SK-N-SH treated with all-trans-retinoic acid at 6 μM for 48 hours (cell line): Measurements from ENCODE around the gene SMPDL3B.

ENCODE experiments used
- ATAC-seq: fragments of 200-7000 bp; cut with Tn5 transposase; 3 replicates; pipeline ENCODE4 v1.9.1; 2020; ENCODE audit warnings: mild to moderate bottlenecking, moderate library complexity
- ARNTL ChIP-seq: fragments of 450-650 bp; formaldehyde crosslinking; IDR thresholded peaks from 2 replicates; pipeline ENCODE4 v1.5.0; 2020; ENCODE audit warnings: low read depth, mild to moderate bottlenecking, moderate library complexity, borderline replicate concordance
- BACH2 ChIP-seq: fragments of 250-450 bp; sonication (Bioruptor Pico); IDR thresholded peaks from 2 replicates; pipeline ENCODE4 v1.9.0; 2021; ENCODE audit warnings: mild to moderate bottlenecking, borderline replicate concordance
- ESRRG ChIP-seq: fragments of 250-450 bp; sonication (Bioruptor Pico); IDR thresholded peaks from 2 replicates; pipeline ENCODE4 v1.6.1; 2021; ENCODE audit warnings: mild to moderate bottlenecking
- GLIS3 ChIP-seq: fragments of 250-450 bp; sonication (Bioruptor Pico); IDR thresholded peaks from 2 replicates; pipeline ENCODE4 v1.5.0; 2020; ENCODE audit warnings: mild to moderate bottlenecking, moderate library complexity
- ISL1 ChIP-seq: fragments of 250-450 bp; sonication (Bioruptor Pico); IDR thresholded peaks from 2 replicates; pipeline ENCODE4 v2.1.2; 2022; ENCODE audit warnings: mild to moderate bottlenecking, moderate library complexity
- OSR1 ChIP-seq: fragments of 250-450 bp; sonication (Bioruptor Pico); IDR thresholded peaks from 2 replicates; pipeline ENCODE4 v1.8.0; 2022; ENCODE audit warnings: moderate library complexity, mild to moderate bottlenecking, inconsistent platforms
- PPARA ChIP-seq: fragments of 250-450 bp; sonication (Bioruptor Pico); IDR thresholded peaks from 2 replicates; pipeline ENCODE4 v1.5.0; 2020; ENCODE audit warnings: mild to moderate bottlenecking, borderline replicate concordance
- SNAI2 ChIP-seq: fragments of 250-450 bp; sonication (Bioruptor Pico); IDR thresholded peaks from 2 replicates; pipeline ENCODE4 v1.5.0; 2020; ENCODE audit warnings: mild to moderate bottlenecking, moderate library complexity
- TCF4 ChIP-seq: fragments of 250-450 bp; sonication (Bioruptor Pico); IDR thresholded peaks from 2 replicates; pipeline ENCODE4 v1.8.0; 2021; ENCODE audit warnings: mild to moderate bottlenecking, moderate library complexity, borderline replicate concordance
- TOX ChIP-seq: fragments of 250-450 bp; sonication (Bioruptor Pico); IDR thresholded peaks from 2 replicates; pipeline ENCODE4 v1.8.0; 2021; ENCODE audit warnings: mild to moderate bottlenecking, moderate library complexity, borderline replicate concordance
- ZC3H10 ChIP-seq: fragments of 250-450 bp; sonication (Bioruptor Pico); IDR thresholded peaks from 2 replicates; pipeline ENCODE4 v1.5.1; 2021; ENCODE audit warnings: mild to moderate bottlenecking, moderate library complexity
- ZFP30 ChIP-seq: fragments of 450-650 bp; formaldehyde crosslinking; IDR thresholded peaks from 2 replicates; pipeline ENCODE4 v1.5.0; 2022; ENCODE audit warnings: mild to moderate bottlenecking, moderate library complexity
- ZNF565 ChIP-seq: fragments of 450-650 bp; formaldehyde crosslinking; conservative IDR thresholded peaks from 2 replicates; pipeline ENCODE4 v1.5.0; 2020; ENCODE audit warnings: low read depth, mild to moderate bottlenecking, moderate library complexity
- ZNF8 ChIP-seq: fragments of 450-650 bp; formaldehyde crosslinking; IDR thresholded peaks from 2 replicates; pipeline ENCODE4 v1.5.0; 2020; ENCODE audit warnings: mild to moderate bottlenecking, moderate library complexity
- TF ChIP-seq, protein P1 (sequence below): fragments of 250-450 bp; sonication (Bioruptor Pico); IDR thresholded peaks from 2 replicates; pipeline ENCODE4 v1.8.0; 2020; ENCODE audit warnings: mild to moderate bottlenecking, moderate library complexity, borderline replicate concordance
- TF ChIP-seq, protein P2 (sequence below): fragments of 250-450 bp; sonication (Bioruptor Pico); IDR thresholded peaks from 2 replicates; pipeline ENCODE4 v1.5.0; 2020; ENCODE audit warnings: mild to moderate bottlenecking, moderate library complexity
- TF ChIP-seq, protein P3 (sequence below): fragments of 250-450 bp; sonication (Bioruptor Pico); IDR thresholded peaks from 2 replicates; pipeline ENCODE4 v1.5.1; 2020; ENCODE audit warnings: low read depth, mild to moderate bottlenecking, moderate library complexity
- TF ChIP-seq, protein P4 (sequence below): fragments of 250-450 bp; sonication (Bioruptor Pico); IDR thresholded peaks from 2 replicates; pipeline ENCODE4 v1.5.1; 2021; ENCODE audit warnings: mild to moderate bottlenecking, moderate library complexity

The SMPDL3B gene

DNA sequence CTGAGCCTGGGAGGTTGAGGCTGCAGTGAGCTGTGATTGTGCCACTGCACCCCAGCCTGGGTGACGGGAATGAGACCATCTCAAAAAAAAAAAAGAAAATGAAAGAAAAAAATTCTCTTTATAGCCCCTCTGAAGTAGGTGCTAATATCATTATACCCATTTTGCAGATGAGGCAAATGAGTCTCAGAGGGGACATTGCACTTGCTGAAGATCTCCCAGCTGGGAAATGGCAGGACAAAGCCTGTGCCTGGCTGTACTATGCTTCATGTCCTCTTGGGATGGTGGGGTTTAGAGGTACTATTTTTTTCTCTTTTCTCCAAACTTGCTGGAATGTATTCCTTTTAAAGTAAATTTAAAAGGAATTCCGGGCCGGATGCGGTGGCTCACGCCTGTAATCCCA is 1.6 kb downstream of the SMPDL3B start (continued):
- TF ChIP-seq, protein P1, sequence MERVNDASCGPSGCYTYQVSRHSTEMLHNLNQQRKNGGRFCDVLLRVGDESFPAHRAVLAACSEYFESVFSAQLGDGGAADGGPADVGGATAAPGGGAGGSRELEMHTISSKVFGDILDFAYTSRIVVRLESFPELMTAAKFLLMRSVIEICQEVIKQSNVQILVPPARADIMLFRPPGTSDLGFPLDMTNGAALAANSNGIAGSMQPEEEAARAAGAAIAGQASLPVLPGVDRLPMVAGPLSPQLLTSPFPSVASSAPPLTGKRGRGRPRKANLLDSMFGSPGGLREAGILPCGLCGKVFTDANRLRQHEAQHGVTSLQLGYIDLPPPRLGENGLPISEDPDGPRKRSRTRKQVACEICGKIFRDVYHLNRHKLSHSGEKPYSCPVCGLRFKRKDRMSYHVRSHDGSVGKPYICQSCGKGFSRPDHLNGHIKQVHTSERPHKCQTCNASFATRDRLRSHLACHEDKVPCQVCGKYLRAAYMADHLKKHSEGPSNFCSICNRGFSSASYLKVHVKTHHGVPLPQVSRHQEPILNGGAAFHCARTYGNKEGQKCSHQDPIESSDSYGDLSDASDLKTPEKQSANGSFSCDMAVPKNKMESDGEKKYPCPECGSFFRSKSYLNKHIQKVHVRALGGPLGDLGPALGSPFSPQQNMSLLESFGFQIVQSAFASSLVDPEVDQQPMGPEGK (CRISPR knock-in tag), result no peak
- TF ChIP-seq BACH2 (CRISPR knock-in tag), result no peak
- TF ChIP-seq, protein P2, sequence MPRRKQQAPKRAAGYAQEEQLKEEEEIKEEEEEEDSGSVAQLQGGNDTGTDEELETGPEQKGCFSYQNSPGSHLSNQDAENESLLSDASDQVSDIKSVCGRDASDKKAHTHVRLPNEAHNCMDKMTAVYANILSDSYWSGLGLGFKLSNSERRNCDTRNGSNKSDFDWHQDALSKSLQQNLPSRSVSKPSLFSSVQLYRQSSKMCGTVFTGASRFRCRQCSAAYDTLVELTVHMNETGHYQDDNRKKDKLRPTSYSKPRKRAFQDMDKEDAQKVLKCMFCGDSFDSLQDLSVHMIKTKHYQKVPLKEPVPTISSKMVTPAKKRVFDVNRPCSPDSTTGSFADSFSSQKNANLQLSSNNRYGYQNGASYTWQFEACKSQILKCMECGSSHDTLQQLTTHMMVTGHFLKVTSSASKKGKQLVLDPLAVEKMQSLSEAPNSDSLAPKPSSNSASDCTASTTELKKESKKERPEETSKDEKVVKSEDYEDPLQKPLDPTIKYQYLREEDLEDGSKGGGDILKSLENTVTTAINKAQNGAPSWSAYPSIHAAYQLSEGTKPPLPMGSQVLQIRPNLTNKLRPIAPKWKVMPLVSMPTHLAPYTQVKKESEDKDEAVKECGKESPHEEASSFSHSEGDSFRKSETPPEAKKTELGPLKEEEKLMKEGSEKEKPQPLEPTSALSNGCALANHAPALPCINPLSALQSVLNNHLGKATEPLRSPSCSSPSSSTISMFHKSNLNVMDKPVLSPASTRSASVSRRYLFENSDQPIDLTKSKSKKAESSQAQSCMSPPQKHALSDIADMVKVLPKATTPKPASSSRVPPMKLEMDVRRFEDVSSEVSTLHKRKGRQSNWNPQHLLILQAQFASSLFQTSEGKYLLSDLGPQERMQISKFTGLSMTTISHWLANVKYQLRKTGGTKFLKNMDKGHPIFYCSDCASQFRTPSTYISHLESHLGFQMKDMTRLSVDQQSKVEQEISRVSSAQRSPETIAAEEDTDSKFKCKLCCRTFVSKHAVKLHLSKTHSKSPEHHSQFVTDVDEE (CRISPR knock-in tag), result no peak
- no peak for TF ChIP-seq ZNF8 (CRISPR knock-in tag)

DNA sequence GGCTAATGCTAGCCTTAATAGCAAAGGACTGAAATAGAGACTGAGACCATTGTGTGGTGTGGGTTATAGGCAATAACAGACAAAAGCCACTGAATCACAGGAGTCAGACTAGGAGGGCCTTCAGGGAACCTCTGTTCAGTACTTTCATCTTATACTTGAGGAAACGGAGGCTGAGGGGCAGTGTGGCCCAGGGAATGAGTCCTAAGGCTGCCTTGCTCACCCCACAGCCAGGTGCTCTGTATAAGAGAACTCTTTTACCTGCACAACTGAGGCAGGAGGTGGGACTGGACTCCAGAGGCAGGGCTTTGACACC is 2.7 kb downstream of the SMPDL3B start:
- ATAC-seq, result no peak
- TF ChIP-seq PPARA, result no peak
- no peak for TF ChIP-seq ARNTL (CRISPR knock-in tag)
- TF ChIP-seq GLIS3 (CRISPR knock-in tag), result no peak
- TF ChIP-seq TOX, result no peak
- no peak for TF ChIP-seq BACH2 (CRISPR knock-in tag)
- TF ChIP-seq, protein P1 (CRISPR knock-in tag), result no peak
- TF ChIP-seq ZNF8 (CRISPR knock-in tag), result no peak
- TF ChIP-seq, protein P3, sequence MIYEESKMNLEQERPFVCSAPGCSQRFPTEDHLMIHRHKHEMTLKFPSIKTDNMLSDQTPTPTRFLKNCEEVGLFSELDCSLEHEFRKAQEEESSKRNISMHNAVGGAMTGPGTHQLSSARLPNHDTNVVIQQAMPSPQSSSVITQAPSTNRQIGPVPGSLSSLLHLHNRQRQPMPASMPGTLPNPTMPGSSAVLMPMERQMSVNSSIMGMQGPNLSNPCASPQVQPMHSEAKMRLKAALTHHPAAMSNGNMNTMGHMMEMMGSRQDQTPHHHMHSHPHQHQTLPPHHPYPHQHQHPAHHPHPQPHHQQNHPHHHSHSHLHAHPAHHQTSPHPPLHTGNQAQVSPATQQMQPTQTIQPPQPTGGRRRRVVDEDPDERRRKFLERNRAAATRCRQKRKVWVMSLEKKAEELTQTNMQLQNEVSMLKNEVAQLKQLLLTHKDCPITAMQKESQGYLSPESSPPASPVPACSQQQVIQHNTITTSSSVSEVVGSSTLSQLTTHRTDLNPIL, result no peak
- no peak for TF ChIP-seq ESRRG (CRISPR knock-in tag)
- no peak for TF ChIP-seq ZFP30 (CRISPR knock-in tag)
- no peak for TF ChIP-seq ZNF565 (CRISPR knock-in tag)
- no peak for TF ChIP-seq OSR1 (CRISPR knock-in tag)
- no peak for TF ChIP-seq ZC3H10 (CRISPR knock-in tag)
- TF ChIP-seq, protein P4, sequence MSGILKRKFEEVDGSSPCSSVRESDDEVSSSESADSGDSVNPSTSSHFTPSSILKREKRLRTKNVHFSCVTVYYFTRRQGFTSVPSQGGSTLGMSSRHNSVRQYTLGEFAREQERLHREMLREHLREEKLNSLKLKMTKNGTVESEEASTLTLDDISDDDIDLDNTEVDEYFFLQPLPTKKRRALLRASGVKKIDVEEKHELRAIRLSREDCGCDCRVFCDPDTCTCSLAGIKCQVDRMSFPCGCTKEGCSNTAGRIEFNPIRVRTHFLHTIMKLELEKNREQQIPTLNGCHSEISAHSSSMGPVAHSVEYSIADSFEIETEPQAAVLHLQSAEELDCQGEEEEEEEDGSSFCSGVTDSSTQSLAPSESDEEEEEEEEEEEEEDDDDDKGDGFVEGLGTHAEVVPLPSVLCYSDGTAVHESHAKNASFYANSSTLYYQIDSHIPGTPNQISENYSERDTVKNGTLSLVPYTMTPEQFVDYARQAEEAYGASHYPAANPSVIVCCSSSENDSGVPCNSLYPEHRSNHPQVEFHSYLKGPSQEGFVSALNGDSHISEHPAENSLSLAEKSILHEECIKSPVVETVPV, result no peak
- TF ChIP-seq SNAI2 (CRISPR knock-in tag), result no peak
- no peak for TF ChIP-seq ISL1 (CRISPR knock-in tag)
- TF ChIP-seq TCF4 (CRISPR knock-in tag), result no peak
- TF ChIP-seq, all 23 proteins: peak for 0

DNA sequence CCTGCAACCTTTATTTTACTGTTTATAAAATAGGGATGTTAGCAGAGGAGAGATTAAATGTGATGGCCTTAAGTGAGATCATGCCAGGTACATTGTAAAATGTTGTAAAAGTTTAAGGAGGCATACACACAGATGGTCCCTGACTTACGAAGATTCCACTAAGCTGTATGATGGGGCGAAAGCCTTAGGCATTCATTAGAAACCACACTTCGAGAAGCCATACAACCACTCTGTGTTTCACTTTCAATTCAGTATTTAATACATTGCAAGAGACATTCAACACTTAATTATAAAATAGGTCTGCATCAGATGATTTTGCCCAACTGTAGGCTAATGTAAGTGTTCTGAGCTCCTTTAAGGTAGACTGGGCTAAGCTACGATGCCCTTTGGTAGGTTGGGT is 3.7 kb downstream of the SMPDL3B start:
- no peak for ATAC-seq

More for the DNA sequence above, 3.7 kb downstream of the SMPDL3B start:
- TF ChIP-seq ZNF565 (CRISPR knock-in tag) (no peak), OSR1 (CRISPR knock-in tag) (no peak), ZFP30 (CRISPR knock-in tag) (no peak), BACH2 (CRISPR knock-in tag) (no peak), TCF4 (CRISPR knock-in tag) (no peak), ZNF8 (CRISPR knock-in tag) (no peak), ZC3H10 (CRISPR knock-in tag) (no peak), ARNTL (CRISPR knock-in tag) (no peak), ISL1 (CRISPR knock-in tag) (no peak), ESRRG (CRISPR knock-in tag) (no peak)
- TF ChIP-seq, protein P2 (CRISPR knock-in tag), result no peak
- TF ChIP-seq, protein P3, result no peak
